GM23338 (cell line): ENCODE measurements around the gene RUVBL2. TPM values are rescaled to one million over a fixed set of nuclear protein-coding genes. Genes with fewer than 3 reads are reported as not detected.

Experiments
- ATAC-seq: fragments of 200-7000 bp; cut with Tn5 transposase; 3 replicates; pipeline ENCODE4 v1.9.1; 2020
- DNase-seq: peaks from one replicate; pipeline ENCODE4 v3.0.0-alpha.2; 2015; ENCODE audit warnings: low spot score
- H2AFZ ChIP-seq: fragments of 200-600 bp; sonication (generic); 2 replicates; pipeline ENCODE4 v1.8.0; 2016; ENCODE audit warnings: antibody characterized with exemption, mild to moderate bottlenecking, moderate library complexity
- H3F3A ChIP-seq: fragments of 200-600 bp; sonication (generic); replicated peaks from 2 replicates; pipeline ENCODE4 v1.8.0; 2017; ENCODE audit warnings: antibody characterized with exemption, mixed run types, low read depth
- H3K27ac ChIP-seq: fragments of 200-600 bp; sonication (generic); 2 replicates; pipeline ENCODE4 v1.6.1; 2016; ENCODE audit warnings: low read depth
- H3K27me3 ChIP-seq: fragments of 200-600 bp; sonication (generic); 2 replicates; pipeline ENCODE4 v1.8.0; 2016; ENCODE audit warnings: mild to moderate bottlenecking, mixed run types, moderate library complexity; ENCODE audit not compliant: insufficient read depth
- H3K36me3 ChIP-seq: fragments of 200-600 bp; sonication (generic); 2 replicates; pipeline ENCODE4 v1.8.0; 2016; ENCODE audit warnings: mild to moderate bottlenecking; ENCODE audit not compliant: insufficient read depth
- H3K4me1 ChIP-seq: fragments of 200-600 bp; sonication (generic); 2 replicates; pipeline ENCODE4 v1.8.0; 2016; ENCODE audit warnings: mild to moderate bottlenecking, moderate library complexity; ENCODE audit not compliant: insufficient read depth
- H3K4me2 ChIP-seq: fragments of 200-600 bp; sonication (generic); 2 replicates; pipeline ENCODE4 v1.7.1; 2017; ENCODE audit warnings: mixed run types
- H3K4me3 ChIP-seq: fragments of 200-600 bp; sonication (generic); 2 replicates; pipeline ENCODE4 v1.6.1; 2016; ENCODE audit warnings: mixed run types
- H3K79me2 ChIP-seq: fragments of 200-600 bp; sonication (generic); replicated peaks from 2 replicates; pipeline ENCODE4 v1.8.0; 2017; ENCODE audit warnings: mild to moderate bottlenecking; ENCODE audit not compliant: insufficient read depth
- H3K9me2 ChIP-seq: fragments of 200-600 bp; sonication (generic); 2 replicates; pipeline ENCODE4 v1.8.0; 2017; ENCODE audit not compliant: insufficient read depth
- H4K20me1 ChIP-seq: fragments of 200-600 bp; sonication (generic); replicated peaks from 2 replicates; pipeline ENCODE4 v1.8.0; 2017; ENCODE audit warnings: mild to moderate bottlenecking; ENCODE audit not compliant: insufficient read depth
- H3K27ac Mint-ChIP-seq: 2 replicates; pipeline ENCODE4 v1.8.0; 2020; ENCODE audit warnings: inconsistent platforms, mild to moderate bottlenecking, moderate library complexity, mixed read lengths
- H3K27me3 Mint-ChIP-seq: 3 replicates; pipeline ENCODE4 v1.8.0; 2022; ENCODE audit warnings: low read depth, mild to moderate bottlenecking, moderate library complexity, mixed read lengths, inconsistent platforms; ENCODE audit not compliant: insufficient read depth, poor library complexity
- H3K36me3 Mint-ChIP-seq: 3 replicates; pipeline ENCODE4 v1.8.0; 2021; ENCODE audit warnings: low read depth, mild to moderate bottlenecking, inconsistent platforms, moderate library complexity, mixed read lengths
- H3K4me1 Mint-ChIP-seq: 3 replicates; pipeline ENCODE4 v1.8.0; 2020; ENCODE audit warnings: mild to moderate bottlenecking, inconsistent platforms, mixed read lengths
- H3K4me3 Mint-ChIP-seq: 3 replicates; pipeline ENCODE4 v1.8.0; 2021; ENCODE audit warnings: moderate library complexity, mild to moderate bottlenecking, inconsistent platforms, mixed read lengths
- H3K9me3 Mint-ChIP-seq: 3 replicates; pipeline ENCODE4 v1.8.0; 2020; ENCODE audit warnings: moderate library complexity, mild to moderate bottlenecking, inconsistent platforms, mixed read lengths
- CREB1 ChIP-seq: fragments of 250-450 bp; sonication (Bioruptor Pico); IDR thresholded peaks from 2 replicates; pipeline ENCODE4 v1.5.0; 2020; ENCODE audit warnings: low read depth, mild to moderate bottlenecking, moderate library complexity
- CTCF ChIP-seq, 2 experiments: fragments of 200-600 bp in 1 of 2; sonication (generic) in 1 of 2; conservative IDR thresholded peaks; 2 replicates each; pipeline versions ENCODE4 v1.5.1 to v1.6.1; 2016 to 2017; ENCODE audit warnings: antibody characterized with exemption in 2 of 2, low read depth in 2 of 2, mild to moderate bottlenecking in 2 of 2, moderate library complexity in 1 of 2
- ETS1 ChIP-seq: IDR thresholded peaks from 2 replicates; pipeline ENCODE4 v1.6.1; 2016; ENCODE audit warnings: antibody characterized with exemption
- EZH2 ChIP-seq: fragments of 200-600 bp; sonication (generic); IDR thresholded peaks from one replicate; pipeline ENCODE4 v1.8.0; 2017; ENCODE audit warnings: antibody characterized with exemption, mild to moderate bottlenecking, low read depth; ENCODE audit not compliant: unreplicated experiment
- POLR2AphosphoS5 ChIP-seq: IDR thresholded peaks from 2 replicates; pipeline ENCODE4 v1.6.1; 2016; ENCODE audit warnings: antibody characterized with exemption, low read depth
- ZNF114 ChIP-seq: fragments of 250-450 bp; sonication (Bioruptor Pico); IDR thresholded peaks from 2 replicates; pipeline ENCODE4 v1.5.0; 2020; ENCODE audit warnings: mild to moderate bottlenecking, moderate library complexity
- ZNF462 ChIP-seq: fragments of 250-450 bp; sonication (Bioruptor Pico); IDR thresholded peaks from 2 replicates; pipeline ENCODE4 v1.5.0; 2020; ENCODE audit warnings: mild to moderate bottlenecking, moderate library complexity
- polyA plus RNA-seq: library from polyadenylated mRNA; unstranded; fragments of >200 nt; fragmentation: Nextera tagmentation; extraction: Ambion mirVana; gene quantifications from 2 replicates; pipeline ENCODE4 v1.2.1, GENCODE V29; 2016
- total RNA-seq: library from RNA; depleted of rRNA; stranded (reverse); fragments of >200 nt; shearing (Covaris generic); gene quantifications from 2 replicates; pipeline ENCODE4 v1.2.3, GENCODE V29; 2014

The RUVBL2 gene
- total and polyA plus RNA-seq, 2 experiments from 2014 or later: 196 to 252 TPM

GRCh38 chr19:48970923-48971395 is 22.7 kb upstream of the RUVBL2 start:
- peaks cover 48% of the 10 kb centered on the region for H3K36me3 Mint-ChIP-seq
- Histone ChIP-seq H3K4me2 (peak overlapping the region; percentile 48; the same call in 1 of the 2 replicates), H4K20me1 (peaks cover 10% of the 10 kb centered on the region), H3F3A (peaks cover 31% of the 10 kb centered on the region), H3K79me2 (peaks cover 8% of the 10 kb centered on the region), H3K4me1 (peaks cover 4% of the 10 kb centered on the region; the same call in 1 of the 2 replicates), H3K9me2 (no peaks in the 10 kb centered on the region), H2AFZ (no peak overlapping the region), H3K4me3 (no peak overlapping the region), H3K36me3 (peaks cover 13% of the 10 kb centered on the region), H3K27me3 (no peaks in the 10 kb centered on the region), H3K27ac (peak overlapping the region; percentile 66)
- TF ChIP-seq POLR2AphosphoS5 (no peak), CTCF (conservative IDR thresholded peaks at IDR 0.05; ENCODE audit: low read depth in 2 of 2) (peak; percentile 94 to 98)
- ATAC-seq: peak; percentile 83
- no peak overlapping the region for H3K27ac Mint-ChIP-seq
- peaks cover 9% of the 10 kb centered on the region for H3K9me3 Mint-ChIP-seq
- H3K4me1 Mint-ChIP-seq: peaks cover 16% of the 10 kb centered on the region
- no peak overlapping the region; the same call in 2 of the 3 replicates for H3K4me3 Mint-ChIP-seq
- H3K27me3 Mint-ChIP-seq: peaks cover 29% of the 10 kb centered on the region
- DNase-seq: peak; percentile 97

- peaks cover 7% of the 10 kb centered on the region for H3K27me3 Mint-ChIP-seq
- Histone ChIP-seq H2AFZ (no peak overlapping the region), H3K79me2 (no peaks in the 10 kb centered on the region), H3K27ac (no peak overlapping the region), H3K36me3 (peaks cover 4% of the 10 kb centered on the region; the same call in 1 of the 2 replicates), H3F3A (peaks cover 5% of the 10 kb centered on the region; the same call in 1 of the 2 replicates), H3K4me2 (no peak overlapping the region), H3K27me3 (no peaks in the 10 kb centered on the region), H3K9me2 (no peaks in the 10 kb centered on the region), H3K4me3 (no peak overlapping the region), H4K20me1 (0 out of 2 replicates have a peak, but pooled peaks cover 4% of the 10 kb centered on the region), H3K4me1 (no peaks in the 10 kb centered on the region)
- no peak overlapping the region for H3K4me3 Mint-ChIP-seq
- H3K27ac Mint-ChIP-seq: peak overlapping the region; percentile 44; the same call in 1 of the 2 replicates
- peaks cover 32% of the 10 kb centered on the region for H3K36me3 Mint-ChIP-seq
- H3K9me3 Mint-ChIP-seq: no peaks in the 10 kb centered on the region
- ATAC-seq (peak; percentile 94), DNase-seq (peak; percentile 93)
- H3K4me1 Mint-ChIP-seq: no peaks in the 10 kb centered on the region; the same call in 2 of the 3 replicates
- TF ChIP-seq ETS1 (peak; percentile 99), ZNF114 (CRISPR knock-in tag) (no peak), POLR2AphosphoS5 (no peak), EZH2 (no peak), CTCF (conservative IDR thresholded peaks at IDR 0.05; ENCODE audit: low read depth in 2 of 2) (no peak), ZNF462 (CRISPR knock-in tag) (no peak), CREB1 (CRISPR knock-in tag) (peak; percentile 89)
Observed at GRCh38 chr19:48975947-48976847, 17.5 kb upstream of the RUVBL2 start.
